A549 (cell line): ENCODE data around the gene TFF1. TPM values are rescaled to one million over a fixed set of nuclear protein-coding genes. Genes with fewer than 3 reads are reported as not detected.

Experiments
- ATAC-seq, 2 experiments: fragments of 200-7000 bp in 1 of 2; fragments of >200 bp in 1 of 2; cut with Nextera tagmentation in 1 of 2; cut with Tn5 transposase in 1 of 2; 3 replicates each; pipeline versions ENCODE4 v1.8.0 to v1.9.1; 2018 to 2020; ENCODE audit warnings: mild to moderate bottlenecking in 1 of 2, moderate library complexity in 1 of 2
- CTCF ChIA-PET: fragments of 300-600 bp; sonication (Branson Sonifier 250); formaldehyde crosslinking; extraction: SDS; loops from one replicate; lab custom pipeline; 2021; ENCODE audit warnings: antibody characterized with exemption, inconsistent platforms; lab: Yijun Ruan, JAX
- POLR2A ChIA-PET: fragments of 350-600 bp; formaldehyde crosslinking; extraction: SDS; loops from one replicate; lab custom pipeline; 2021; ENCODE audit warnings: antibody characterized with exemption, inconsistent platforms; lab: Yijun Ruan, JAX
- DNase-seq, 2 experiments: peaks; one replicate each; pipeline versions ENCODE4 v3.0.0 to v3.0.0-alpha.2; 2011 to 2016; ENCODE audit warnings: low read depth in 1 of 2, low spot score in 1 of 2
- FAIRE-seq: peaks from 2 replicates; lab custom pipeline; 2011; peaks lifted over from hg19 to GRCh38; lab: Jason Lieb, UNC
- H3K27ac ChIP-seq, 2 experiments: fragments of >200 bp; sonication (Bioruptor Twin); formaldehyde crosslinking; 3 replicates each; pipeline ENCODE4 v1.5.1; 2016 to 2017
- H3K4me1 ChIP-seq: fragments of >200 bp; sonication (Bioruptor Twin); formaldehyde crosslinking; 3 replicates; pipeline ENCODE4 v1.6.1; 2016
- H3K4me2 ChIP-seq: fragments of >200 bp; sonication (Bioruptor Twin); formaldehyde crosslinking; 3 replicates; pipeline ENCODE4 v1.6.1; 2016
- H3K4me3 ChIP-seq: fragments of >200 bp; sonication (Bioruptor Twin); formaldehyde crosslinking; 3 replicates; pipeline ENCODE4 v1.5.1; 2016
- H3K9me3 ChIP-seq: fragments of >200 bp; sonication (Bioruptor Twin); formaldehyde crosslinking; 3 replicates; pipeline ENCODE4 v1.6.1; 2016
- BHLHE40 ChIP-seq: IDR thresholded peaks from 2 replicates; pipeline ENCODE4 v1.6.1; 2012; ENCODE audit warnings: low read depth, low read length, inconsistent platforms
- CTCF ChIP-seq: fragments of >200 bp; sonication (Bioruptor Twin); formaldehyde crosslinking; IDR thresholded peaks from 3 replicates; pipeline ENCODE4 v1.5.1; 2016
- EP300 ChIP-seq, 2 experiments: fragments of >200 bp; sonication (Bioruptor Twin); formaldehyde crosslinking; IDR thresholded peaks; 2 replicates in 1 of 2; 3 replicates in 1 of 2; pipeline ENCODE4 v1.6.1; 2016 to 2017
- FOSB ChIP-seq: fragments of 250-450 bp; sonication (Bioruptor Pico); IDR thresholded peaks from 2 replicates; pipeline ENCODE4 v1.5.0; 2020; ENCODE audit warnings: mild to moderate bottlenecking, moderate library complexity
- FOSL2 ChIP-seq, 2 experiments: fragments of 450-650 bp in 1 of 2; fragments of >200 bp in 1 of 2; sonication (Bioruptor Twin) in 1 of 2; formaldehyde crosslinking; IDR thresholded peaks; 2 replicates each; pipeline versions ENCODE4 v1.5.0 to v1.6.1; 2016 to 2020; ENCODE audit warnings: mild to moderate bottlenecking in 1 of 2, moderate library complexity in 1 of 2
- FOXS1 ChIP-seq: fragments of 250-450 bp; sonication (Bioruptor Pico); IDR thresholded peaks from 2 replicates; pipeline ENCODE4 v1.5.0; 2020; ENCODE audit warnings: mild to moderate bottlenecking, moderate library complexity
- GATA3 ChIP-seq: IDR thresholded peaks from 2 replicates; pipeline ENCODE4 v1.6.1; 2012; ENCODE audit warnings: borderline replicate concordance
- HOXA7 ChIP-seq: fragments of 250-450 bp; sonication (Bioruptor Pico); IDR thresholded peaks from 2 replicates; pipeline ENCODE4 v1.5.0; 2020; ENCODE audit warnings: mild to moderate bottlenecking, moderate library complexity
- JUN ChIP-seq, 2 experiments: fragments of >200 bp; sonication (Bioruptor Twin); formaldehyde crosslinking; IDR thresholded peaks; 2 replicates in 1 of 2; 3 replicates in 1 of 2; pipeline ENCODE4 v1.6.1; 2016 to 2017
- KDM1A ChIP-seq: fragments of 200-600 bp; sonication (generic); IDR thresholded peaks from 2 replicates; pipeline ENCODE4 v1.6.1; 2016; ENCODE audit warnings: low read depth, mild to moderate bottlenecking
- KDM5A ChIP-seq: fragments of 200-600 bp; sonication (generic); IDR thresholded peaks from 2 replicates; pipeline ENCODE4 v1.6.1; 2016; ENCODE audit warnings: antibody characterized with exemption, mild to moderate bottlenecking
- NPAS2 ChIP-seq: fragments of 250-450 bp; sonication (Bioruptor Pico); IDR thresholded peaks from 2 replicates; pipeline ENCODE4 v1.8.0; 2022; ENCODE audit warnings: mild to moderate bottlenecking, moderate library complexity, borderline replicate concordance
- NR3C1 ChIP-seq: fragments of >200 bp; sonication (Bioruptor Twin); formaldehyde crosslinking; IDR thresholded peaks from 3 replicates; pipeline ENCODE4 v1.6.1; 2017
- PBX3 ChIP-seq: IDR thresholded peaks from 2 replicates; pipeline ENCODE4 v1.6.1; 2012
- PHF8 ChIP-seq: fragments of 200-600 bp; sonication (generic); IDR thresholded peaks from 2 replicates; pipeline ENCODE4 v1.6.1; 2016; ENCODE audit warnings: low read depth, mild to moderate bottlenecking, antibody characterized with exemption, moderate library complexity, borderline replicate concordance
- RARB ChIP-seq: fragments of 250-450 bp; sonication (Bioruptor Pico); IDR thresholded peaks from 2 replicates; pipeline ENCODE4 v1.8.0; 2021; ENCODE audit warnings: mild to moderate bottlenecking, moderate library complexity
- REST ChIP-seq: fragments of 200-600 bp; sonication (generic); IDR thresholded peaks from 2 replicates; pipeline ENCODE4 v1.6.1; 2016; ENCODE audit warnings: antibody characterized with exemption, mild to moderate bottlenecking, moderate library complexity
- SMC3 ChIP-seq: fragments of >200 bp; sonication (Bioruptor Twin); formaldehyde crosslinking; IDR thresholded peaks from 3 replicates; pipeline ENCODE4 v1.6.1; 2018; ENCODE audit warnings: inconsistent platforms
- ZFP36 ChIP-seq: fragments of 450-650 bp; IDR thresholded peaks from 2 replicates; pipeline ENCODE4 v1.6.1; 2014; ENCODE audit warnings: borderline replicate concordance; ENCODE audit not compliant: partially characterized antibody
- ZNF302 ChIP-seq: fragments of 250-450 bp; sonication (Bioruptor Pico); IDR thresholded peaks from 2 replicates; pipeline ENCODE4 v1.9.0; 2021; ENCODE audit warnings: inconsistent platforms, mild to moderate bottlenecking, moderate library complexity
- WGBS: methylation state at CpG from one replicate; pipeline ENCODE4 v1.1.6; 2017; ENCODE audit errors: missing lambda C conversion rate; 5-methylcytosine and 5-hydroxymethylcytosine counted together
- polyA plus RNA-seq, 4 experiments: library from polyadenylated mRNA; depleted of rRNA in 3 of 4; stranded (reverse); fragments of >200 nt; fragmentation: RNase III in 1 of 4; extraction: RNeasy Plus Mini Kit Qiagen cat#74134 plus additional on column Dnase treatment in 1 of 4; gene quantifications; 2 replicates in 3 of 4; 3 replicates in 1 of 4; pipeline ENCODE4 v1.2.3, GENCODE V29; 2011 to 2017

Gene TFF1
- polyA plus RNA-seq, 2 of the 4 experiments (the other 2 are of a cell fraction) = 1.0 to 5.8 TPM

GRCh38 chr21:42330380-42331371 lies 35.7 kb downstream of the TFF1 start:
- H3K4me1 ChIP-seq = no peaks in the 10 kb centered on the region
- ATAC-seq (no peak), FAIRE-seq (no peak), DNase-seq (no peak)
- no peaks in the 10 kb centered on the region for H3K9me3 ChIP-seq
- no peak overlapping the region for H3K27ac ChIP-seq
- 27% methylated on average over 4 of the region's 4 CpGs for WGBS
- ChIA-PET POLR2A (no interaction called here), CTCF (interaction anchor here (1.0 to 1.5 kb wide), 3 partner anchors 11 to 185 kb away, joined by 3 to 4 read pairs (median 4); no protein-coding TSS in a partner anchor)
- TF ChIP-seq HOXA7 (CRISPR knock-in tag) = no peak
- no peak for TF ChIP-seq FOSL2 (IDR thresholded peaks at IDR 0.05)
- no peak for TF ChIP-seq FOSL2 (CRISPR knock-in tag; IDR thresholded peaks at IDR 0.05)
- TF ChIP-seq KDM1A = no peak
- no peak for TF ChIP-seq ZNF302 (CRISPR knock-in tag)
- no peak for TF ChIP-seq REST
- TF ChIP-seq BHLHE40 = no peak
- H3K4me3 ChIP-seq = no peak overlapping the region
- no peak overlapping the region for H3K4me2 ChIP-seq

- no peak for FAIRE-seq
- no peaks in the 10 kb centered on the region for H3K4me1 ChIP-seq
- ChIA-PET POLR2A (no interaction called here), CTCF (interaction anchor here (0.6 to 2.4 kb wide), 3 partner anchors 13 to 472 kb away, joined by 3 to 9 read pairs (median 7); no protein-coding TSS in a partner anchor)
- WGBS = 56% methylated on average over 5 of the region's 6 CpGs
- H3K4me3 ChIP-seq = no peak overlapping the region
- TF ChIP-seq GATA3 (no peak), NR3C1 (no peak), ZFP36 (no peak)
- no peak overlapping the region for H3K27ac ChIP-seq
- no peaks in the 10 kb centered on the region for H3K9me3 ChIP-seq
- H3K4me2 ChIP-seq = no peak overlapping the region
- DNase-seq = no peak
- no peak for ATAC-seq
These were observed 41.4 kb downstream of the TFF1 start for GRCh38 chr21:42324896-42325295.

GRCh38 chr21:42321845-42322244 lies 44.5 kb downstream of the TFF1 start:
- H3K4me3 ChIP-seq = no peak overlapping the region
- CTCF ChIA-PET = interaction anchor here (1.0 kb wide), 1 partner anchor 12 kb away, joined by 3 read pairs; no protein-coding TSS in a partner anchor
- DNase-seq (no peak), FAIRE-seq (no peak), ATAC-seq (no peak)
- no peaks in the 10 kb centered on the region for H3K9me3 ChIP-seq
- H3K4me1 ChIP-seq = no peaks in the 10 kb centered on the region
- H3K27ac ChIP-seq = no peak overlapping the region
- POLR2A ChIA-PET = no interaction called here
- 8% methylated on average over 2 of the region's 4 CpGs for WGBS
- TF ChIP-seq EP300 (IDR thresholded peaks at IDR 0.05) (no peak), RARB (CRISPR knock-in tag) (no peak), FOSB (no peak), GATA3 (no peak), JUN (IDR thresholded peaks at IDR 0.05) (no peak), KDM5A (no peak)
- TF ChIP-seq, all 56 proteins: peak for 0
- no peak overlapping the region for H3K4me2 ChIP-seq

GRCh38 chr21:42321231-42321630 lies 45.1 kb downstream of the TFF1 start:
- Histone ChIP-seq H3K4me2 (no peak overlapping the region), H3K4me1 (no peaks in the 10 kb centered on the region), H3K27ac (no peak overlapping the region), H3K4me3 (no peak overlapping the region), H3K9me3 (no peaks in the 10 kb centered on the region)
- ChIA-PET POLR2A (no interaction called here), CTCF (no interaction called here)
- 59% methylated on average over 7 of the region's 10 CpGs for WGBS
- DNase-seq (no peak), ATAC-seq (no peak), FAIRE-seq (no peak)
- TF ChIP-seq PBX3 (no peak), EP300 (IDR thresholded peaks at IDR 0.05) (no peak), SMC3 (no peak), KDM5A (no peak), FOXS1 (CRISPR knock-in tag) (no peak), PHF8 (no peak), JUN (IDR thresholded peaks at IDR 0.05) (no peak), NPAS2 (CRISPR knock-in tag) (no peak), CTCF (no peak)
